Esophagus mucosa (tissue), 1 donor: ENCODE measurements around the gene ZNF438. TPM values are rescaled to one million over a fixed set of nuclear protein-coding genes. Genes with fewer than 3 reads are reported as not detected.
"Not testable (repeated sequence)": the region's sequence is repeated elsewhere in the genome, so short reads cannot be mapped to it uniquely, and the experiment has no call there.

Experiments
- ATAC-seq: fragments of 200-7000 bp; cut with Tn5 transposase; one replicate; pipeline ENCODE4 v1.9.1; 2020
- total RNA-seq: library from RNA; stranded (reverse); gene quantifications from one replicate; pipeline ENCODE4 v1.2.4, GENCODE V29; 2023
- donor health status: DM: yes; HTN: yes; CAD: no.

ZNF438 gene
- total RNA-seq, 1 donor from 2014 or later: 2.9 TPM

GRCh38 chr10:31041011-31041410, 9.3 kb upstream of the ZNF438 start:
- no peak for ATAC-seq

DNA sequence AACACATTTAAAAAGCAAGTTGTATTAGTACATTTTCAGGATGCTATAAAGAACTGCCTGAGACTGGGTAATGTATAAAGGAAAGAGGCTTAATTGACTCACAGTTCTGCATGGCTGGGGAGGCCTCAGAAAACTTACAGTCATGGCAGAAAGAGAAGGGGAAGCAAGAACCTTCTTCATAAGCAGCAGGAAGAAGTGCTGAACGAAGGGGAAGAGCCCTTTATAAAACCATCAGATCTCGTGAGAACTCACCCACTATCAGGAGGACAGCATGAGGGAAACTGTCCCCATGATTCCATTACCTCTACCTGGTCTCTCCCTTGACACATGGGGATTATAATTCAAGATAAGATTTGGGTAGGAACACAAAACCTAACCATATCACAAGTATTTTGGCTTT, 7.3 kb upstream of the ZNF438 start:
- ATAC-seq: not testable (repeated sequence)

- no peak for ATAC-seq
Observed at GRCh38 chr10:31037749-31038148, 6.1 kb upstream of the ZNF438 start.

GRCh38 chr10:31036209-31036608, 4.5 kb upstream of the ZNF438 start:
- ATAC-seq: no peak

- no peak for ATAC-seq
Observed at GRCh38 chr10:31035266-31035798, 3.7 kb upstream of the ZNF438 start.

- no peak for ATAC-seq
Observed at GRCh38 chr10:31034098-31034909, 2.6 kb upstream of the ZNF438 start.

DNA sequence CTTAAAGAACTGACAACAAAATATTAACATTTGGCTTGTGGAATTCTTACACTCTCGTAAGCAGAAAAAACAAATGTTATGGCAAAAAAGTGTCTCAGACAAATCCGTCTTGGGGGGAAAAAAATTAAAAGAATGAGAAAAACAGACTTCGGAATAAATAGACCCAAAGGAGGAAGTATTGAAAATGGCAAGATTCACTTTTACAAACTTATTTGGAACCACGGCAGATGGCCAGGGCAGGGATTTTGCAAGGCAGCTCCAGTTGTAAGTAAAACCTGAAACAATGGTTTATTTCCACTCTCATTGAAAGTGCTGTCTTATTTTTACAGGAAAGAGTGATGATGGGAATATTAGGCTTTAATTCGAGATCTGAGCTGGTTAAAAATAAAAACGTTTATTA, 1.5 kb upstream of the ZNF438 start:
- ATAC-seq: no peak

GRCh38 chr10:31032258-31033132, 830 bp upstream of the ZNF438 start:
- ATAC-seq: peak; percentile 97

GRCh38 chr10:31031205-31031557, 484 bp downstream of the ZNF438 start:
- no peak for ATAC-seq

- ATAC-seq: no peak
Observed at GRCh38 chr10:31030800-31031199, 865 bp downstream of the ZNF438 start.

GRCh38 chr10:31030260-31030659, 1.4 kb downstream of the ZNF438 start:
- ATAC-seq: no peak

DNA sequence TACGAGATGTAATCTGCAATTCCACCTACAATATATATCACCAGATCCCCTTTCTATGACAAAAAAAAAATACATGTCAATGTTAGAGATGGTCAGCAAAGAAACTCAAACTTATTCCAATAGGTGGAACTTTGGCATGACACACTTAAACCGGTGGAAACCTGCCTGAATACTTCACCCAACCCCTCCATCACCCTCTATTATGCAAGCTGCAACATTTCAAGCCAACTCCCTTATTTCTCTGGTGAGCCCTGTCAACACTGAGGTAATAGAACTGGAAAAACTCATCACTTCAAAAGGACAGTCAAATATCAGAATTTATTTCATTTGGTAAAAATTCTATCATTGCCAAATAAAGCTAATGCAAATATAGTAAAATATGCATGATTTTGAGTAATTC, 3.6 kb downstream of the ZNF438 start:
- ATAC-seq: no peak

DNA sequence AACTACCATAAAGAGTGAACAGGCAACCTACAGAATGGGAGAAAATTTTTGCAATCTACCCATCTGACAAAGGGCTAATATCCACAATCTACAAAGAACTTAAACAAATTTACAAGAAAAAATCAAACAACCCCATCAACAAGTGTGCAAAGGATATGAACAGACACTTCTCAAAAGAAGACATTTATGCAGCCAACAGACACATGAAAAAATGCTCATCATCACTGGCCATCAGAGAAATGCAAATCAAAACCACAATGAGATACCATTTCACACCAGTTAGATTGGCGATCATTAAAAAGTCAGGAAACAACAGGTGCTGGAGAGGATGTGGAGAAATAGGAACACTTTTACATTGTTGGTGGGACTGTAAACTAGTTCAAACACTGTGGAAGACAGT, 5.4 kb downstream of the ZNF438 start:
- not testable (repeated sequence) for ATAC-seq

DNA sequence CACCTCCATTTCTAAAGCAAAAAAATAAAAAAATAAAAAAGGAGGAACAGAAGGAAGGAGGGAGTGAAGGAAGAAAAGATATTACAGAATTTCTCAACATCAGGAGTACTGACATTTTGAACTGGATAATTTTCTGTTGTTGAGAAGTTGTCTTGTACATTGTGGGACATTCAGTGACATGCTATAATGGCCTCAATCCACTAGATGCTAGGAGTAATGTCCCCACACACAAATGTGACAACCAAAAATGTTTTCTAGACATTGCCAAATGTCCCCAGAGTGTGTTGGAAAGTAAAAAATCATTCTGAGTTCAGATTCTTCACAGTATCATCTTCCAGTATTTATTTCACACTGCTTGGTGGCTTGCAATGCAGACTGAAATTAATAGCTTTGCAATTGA, 6.5 kb downstream of the ZNF438 start:
- ATAC-seq: no peak

GRCh38 chr10:31023558-31023957, 8.1 kb downstream of the ZNF438 start:
- ATAC-seq: no peak

DNA sequence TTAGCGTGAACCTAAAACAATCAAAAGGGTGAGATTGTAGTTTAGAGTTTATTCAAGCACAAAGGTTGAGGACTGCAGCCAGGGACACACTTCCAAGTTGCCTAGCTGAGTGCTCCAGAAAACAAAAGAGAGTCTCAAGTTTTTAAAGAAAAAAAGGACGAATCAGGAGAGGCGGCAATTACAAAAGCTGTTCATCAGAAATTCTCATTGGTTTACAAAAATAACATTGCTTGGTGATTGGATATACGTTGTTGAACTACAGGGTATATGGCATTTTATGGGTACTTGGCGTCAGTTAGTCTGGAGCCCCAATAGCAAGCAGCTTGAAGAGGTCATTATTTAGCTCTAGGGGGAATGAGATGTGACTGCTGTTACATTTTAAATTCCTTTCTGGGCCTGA, 11.5 kb downstream of the ZNF438 start:
- ATAC-seq: no peak

GRCh38 chr10:31018962-31019361, 12.7 kb downstream of the ZNF438 start:
- no peak for ATAC-seq

GRCh38 chr10:31018356-31018750, 13.3 kb downstream of the ZNF438 start:
- no peak for ATAC-seq

DNA sequence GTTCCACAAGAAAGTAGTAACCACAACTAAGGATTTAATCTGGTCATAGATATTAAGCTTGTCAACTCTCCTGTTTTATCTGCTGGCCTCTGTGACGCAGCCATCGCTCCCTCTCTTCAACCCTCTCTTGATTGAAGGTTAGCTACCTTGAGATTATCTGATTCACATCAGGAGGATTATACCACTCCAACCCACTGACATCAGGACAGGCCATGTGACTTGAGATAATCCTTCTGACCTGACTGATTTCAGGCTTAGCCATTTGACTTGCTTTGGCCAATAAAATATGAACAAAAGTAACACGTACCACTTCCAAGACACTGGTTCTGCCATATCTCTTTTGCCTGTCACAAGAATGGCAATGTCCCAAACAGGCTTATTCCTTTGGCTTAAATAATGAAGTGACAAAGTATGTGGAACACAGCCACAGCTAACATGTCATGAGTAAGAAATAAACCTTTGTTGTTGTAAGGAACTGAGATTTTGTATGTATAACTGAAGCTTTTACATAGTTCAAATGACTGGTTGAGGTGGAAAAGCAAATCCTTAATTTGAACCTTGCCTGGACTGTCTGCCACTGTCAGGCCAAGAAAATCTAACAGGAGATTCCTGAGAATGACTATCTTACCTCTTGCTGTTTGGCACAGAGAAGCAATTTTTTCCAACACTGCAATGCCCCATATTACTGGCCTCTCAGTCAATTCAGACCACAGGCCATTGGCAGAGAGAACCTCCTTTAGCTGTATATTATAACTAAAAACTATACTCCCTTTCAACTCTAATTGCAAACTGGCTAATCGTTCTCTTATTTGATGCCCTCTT, 13.9 kb downstream of the ZNF438 start:
- no peak for ATAC-seq

DNA sequence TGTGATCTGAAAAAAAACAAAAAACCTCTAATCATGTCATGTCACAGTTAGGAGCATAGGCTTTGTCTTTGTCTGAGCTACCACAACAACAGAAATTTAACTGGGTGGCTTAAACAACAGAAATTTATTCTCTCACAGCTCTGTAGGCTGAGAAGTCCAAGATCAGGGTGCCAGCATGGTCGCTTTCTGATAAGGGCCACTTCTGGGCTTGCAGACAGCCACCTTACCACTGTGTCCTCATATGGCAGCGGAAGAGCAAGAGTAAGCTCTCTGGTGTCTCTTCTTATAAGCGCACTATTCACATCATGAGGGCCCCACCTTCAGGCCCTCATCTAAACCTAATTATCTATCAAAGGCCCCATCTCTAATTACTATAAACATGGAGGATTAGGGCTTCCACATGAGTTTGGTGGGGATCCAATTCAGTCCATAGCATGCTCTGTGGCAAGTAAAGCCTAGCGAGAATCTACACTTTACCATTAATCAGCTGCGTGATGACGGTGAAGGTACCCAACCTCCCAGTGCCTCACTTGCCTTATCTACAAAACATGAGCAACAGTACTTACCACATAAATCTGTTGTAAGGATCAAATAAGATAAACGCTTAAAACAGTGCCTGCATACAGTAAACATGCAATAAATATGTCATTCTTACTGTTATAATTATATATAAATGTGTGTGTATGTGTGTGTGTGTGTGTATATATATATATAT, 17.3 kb downstream of the ZNF438 start:
- no peak for ATAC-seq

GRCh38 chr10:31013331-31013730, 18.3 kb downstream of the ZNF438 start:
- no peak for ATAC-seq

DNA sequence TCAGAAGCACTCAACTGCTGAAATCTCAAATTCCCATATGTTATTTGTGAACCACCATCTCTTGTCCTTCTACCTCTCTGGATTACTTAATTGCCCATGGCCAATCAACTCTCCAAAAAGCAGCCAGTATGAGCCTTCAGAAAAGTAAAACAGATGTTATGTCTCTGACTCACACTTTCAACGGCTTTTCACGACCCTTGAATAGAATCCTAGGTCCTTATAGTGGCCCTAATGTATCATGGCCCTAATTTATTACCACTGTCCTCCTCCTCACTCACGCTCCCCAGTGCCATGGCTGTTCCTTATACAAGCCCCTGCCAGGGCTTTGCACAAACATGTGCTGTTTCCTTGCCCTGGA, 20.0 kb downstream of the ZNF438 start:
- ATAC-seq: no peak
